Measurements from ENCODE around the gene TSPAN18.

The TSPAN18 gene

DNA sequence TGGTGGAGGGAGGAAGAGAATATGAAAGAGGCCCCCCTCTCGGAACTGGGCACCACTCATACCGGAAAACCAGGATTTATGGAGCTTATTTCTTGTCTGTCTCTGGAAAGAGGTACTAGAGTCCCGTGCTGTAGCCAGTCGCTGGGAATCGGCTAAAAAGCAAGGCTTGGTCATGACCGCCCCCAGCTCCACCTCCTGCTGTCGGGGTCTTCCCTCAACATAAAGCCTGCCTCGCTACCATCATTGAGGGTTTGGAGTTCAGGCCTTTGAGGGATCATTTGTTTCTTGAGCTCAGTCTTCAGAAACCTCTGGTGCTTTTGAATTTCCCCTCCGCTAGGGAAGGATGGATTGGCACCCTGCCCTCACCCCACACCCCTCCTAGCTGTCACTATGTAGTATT lies 97.1 kb downstream of the TSPAN18 start:
- DNase-seq (ENCODE audit: low spot score), result no peak

DNA sequence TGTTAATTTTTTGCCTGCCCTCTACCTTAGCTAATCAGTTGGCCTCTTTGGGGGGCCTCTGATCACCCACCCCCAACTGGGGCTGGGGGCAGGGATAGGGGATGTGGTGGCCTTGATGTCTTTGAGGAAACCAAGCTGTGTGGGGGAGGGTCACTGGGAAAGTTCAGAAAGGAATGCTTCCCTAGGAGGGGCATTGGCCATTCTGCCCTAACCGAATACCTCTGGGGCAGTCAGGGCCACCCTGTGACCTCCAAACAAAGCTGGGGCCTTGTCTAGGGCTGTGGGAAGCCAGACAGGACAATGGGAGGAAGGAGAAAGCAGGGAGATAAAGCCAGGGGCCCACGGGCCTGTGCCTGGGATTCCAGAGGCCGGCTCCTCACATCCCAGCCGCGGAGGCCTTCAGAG lies 97.5 kb downstream of the TSPAN18 start:
- DNase-seq (ENCODE audit: low spot score), result no peak

- DNase-seq (ENCODE audit: low spot score), result no peak
Measured at GRCh38 chr11:44825058-44825785, 98.5 kb downstream of the TSPAN18 start.

GRCh38 chr11:44826922-44827643 lies 100.3 kb downstream of the TSPAN18 start:
- no peak for DNase-seq (ENCODE audit: low spot score)

DNA sequence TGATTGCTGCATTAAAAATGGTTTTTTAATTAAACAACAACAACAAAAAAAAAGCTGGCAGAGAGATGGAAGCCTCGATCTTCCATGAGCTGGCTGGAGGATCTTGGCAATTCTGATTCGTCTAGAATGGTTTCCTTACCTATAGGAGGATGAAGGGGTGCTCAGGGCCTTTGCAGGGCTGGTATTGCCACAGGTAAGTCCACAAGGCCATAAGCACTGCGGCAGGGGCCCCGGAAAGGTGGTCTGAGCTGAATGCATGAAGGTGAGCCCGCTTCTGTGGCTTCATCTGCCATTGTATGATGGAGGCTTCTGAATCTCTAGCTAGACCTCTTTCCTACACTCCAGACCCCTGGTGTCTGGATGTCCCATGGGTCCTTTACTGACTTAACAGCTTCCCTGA lies 101.5 kb downstream of the TSPAN18 start:
- DNase-seq (ENCODE audit: low spot score), result no peak

- no peak for DNase-seq (ENCODE audit: low spot score)
Measured at GRCh38 chr11:44829838-44830237, 103.1 kb downstream of the TSPAN18 start.

GRCh38 chr11:44831605-44832394 lies 105.0 kb downstream of the TSPAN18 start:
- DNase-seq (ENCODE audit: low spot score), result no peak

DNA sequence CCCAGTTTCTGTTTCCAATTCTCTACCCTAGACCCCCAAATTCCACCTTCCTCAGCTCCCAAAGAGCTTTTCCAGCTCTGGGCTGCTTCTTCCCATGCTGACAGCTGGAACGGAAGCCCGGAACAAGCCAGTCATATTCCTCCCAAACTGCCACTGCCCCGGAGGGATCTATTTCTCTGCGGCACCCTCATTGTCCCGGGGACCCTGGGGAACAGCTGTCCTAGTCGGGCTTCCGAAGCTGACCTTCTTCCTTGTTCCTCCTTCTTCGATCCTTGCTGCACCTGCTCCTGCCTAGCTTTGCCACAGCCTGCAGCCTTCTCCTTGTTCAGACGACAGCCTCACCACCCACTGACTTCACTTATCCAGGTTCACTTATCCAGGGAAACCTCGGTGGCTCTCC lies 105.7 kb downstream of the TSPAN18 start:
- no peak for DNase-seq (ENCODE audit: low spot score)

GRCh38 chr11:44833221-44833876 lies 106.6 kb downstream of the TSPAN18 start:
- DNase-seq (ENCODE audit: low spot score), result no peak

GRCh38 chr11:44833877-44834452 lies 107.2 kb downstream of the TSPAN18 start:
- no peak for DNase-seq (ENCODE audit: low spot score)

DNA sequence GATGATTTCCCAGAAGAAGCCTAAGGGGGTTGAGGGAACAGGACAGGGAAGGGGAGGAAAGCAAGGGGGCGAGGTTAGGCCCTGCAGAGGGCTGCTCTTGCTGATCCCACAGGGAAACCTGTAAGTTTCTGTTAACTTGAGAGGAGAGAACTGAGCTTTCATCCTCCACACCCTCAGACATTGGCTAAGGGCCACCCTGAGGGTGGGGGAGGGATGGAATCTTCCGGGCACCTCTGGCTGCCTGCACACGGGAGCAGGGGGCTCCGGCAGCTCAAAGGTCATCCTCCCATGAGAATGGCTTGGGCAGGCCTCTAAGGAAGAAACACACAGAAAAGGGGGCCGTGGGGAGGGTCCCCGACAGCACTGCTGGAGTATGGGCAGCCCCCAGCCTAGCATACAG lies 108.1 kb downstream of the TSPAN18 start:
- no peak for DNase-seq (ENCODE audit: low spot score)

DNA sequence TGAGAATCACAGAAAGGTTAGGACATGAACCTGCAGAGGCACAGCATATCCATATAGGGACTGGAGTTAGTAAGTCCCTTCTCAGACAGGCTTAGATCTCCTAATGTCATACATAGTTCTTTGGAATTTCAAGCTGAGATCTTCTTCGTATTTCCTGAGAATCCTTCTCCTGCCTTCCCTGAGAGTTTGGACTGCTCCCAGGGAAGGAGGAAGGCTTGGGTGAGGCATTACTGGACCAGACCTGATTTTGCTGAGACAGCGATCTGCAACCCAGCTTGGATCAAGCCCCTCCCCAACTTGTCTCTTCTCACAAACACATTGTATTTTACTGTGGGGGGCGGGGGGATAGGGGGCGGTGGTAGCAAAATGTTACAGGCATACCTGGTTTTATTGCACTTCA lies 108.5 kb downstream of the TSPAN18 start:
- DNase-seq (ENCODE audit: low spot score), result no peak

DNA sequence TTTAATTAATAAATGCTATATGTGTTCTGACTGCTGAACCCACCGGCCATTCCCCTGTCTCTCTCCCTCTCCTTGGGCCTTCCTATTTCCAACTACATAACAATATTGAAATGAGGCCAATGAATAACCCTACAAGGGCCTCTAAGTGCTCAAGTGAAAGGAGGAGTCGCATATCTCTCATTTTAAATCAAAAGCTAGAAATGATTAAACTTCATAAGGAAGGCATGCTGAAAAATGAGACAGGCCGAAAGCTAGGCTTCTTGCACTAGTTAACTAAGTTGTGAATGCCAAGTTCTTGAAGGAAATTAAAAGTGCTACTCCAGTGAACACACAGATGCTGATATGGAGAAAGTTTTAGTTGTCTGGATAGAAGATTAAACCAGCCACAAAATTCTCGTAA lies 109.2 kb downstream of the TSPAN18 start:
- no peak for DNase-seq (ENCODE audit: low spot score)

GRCh38 chr11:44837661-44838060 lies 110.9 kb downstream of the TSPAN18 start:
- no peak for DNase-seq (ENCODE audit: low spot score)

GRCh38 chr11:44839458-44840084 lies 112.8 kb downstream of the TSPAN18 start:
- no peak for DNase-seq (ENCODE audit: low spot score)

- no peak for DNase-seq (ENCODE audit: low spot score)
Measured at GRCh38 chr11:44840085-44840478, 113.3 kb downstream of the TSPAN18 start.

GRCh38 chr11:44840521-44841251 lies 113.9 kb downstream of the TSPAN18 start:
- no peak for DNase-seq (ENCODE audit: low spot score)

DNA sequence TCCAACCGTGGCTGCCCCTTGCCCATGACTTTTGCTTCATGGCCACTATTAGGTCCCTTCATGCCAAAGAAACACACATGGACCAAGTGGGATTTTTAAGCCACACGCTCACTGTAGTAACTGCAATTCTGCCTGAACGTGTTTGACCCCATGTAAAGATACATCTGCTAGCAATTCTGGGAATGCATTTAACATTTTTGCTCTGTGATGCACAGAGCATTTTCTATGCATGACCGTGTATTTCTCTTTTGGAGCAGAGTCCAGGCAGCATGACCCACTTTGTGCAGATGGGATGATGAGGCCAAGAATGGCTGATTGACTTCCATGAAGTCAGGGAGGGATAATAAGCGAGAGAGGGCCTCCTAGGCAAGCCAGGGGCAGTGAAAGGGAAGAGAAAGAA lies 115.5 kb downstream of the TSPAN18 start:
- DNase-seq (ENCODE audit: low spot score), result no peak

DNA sequence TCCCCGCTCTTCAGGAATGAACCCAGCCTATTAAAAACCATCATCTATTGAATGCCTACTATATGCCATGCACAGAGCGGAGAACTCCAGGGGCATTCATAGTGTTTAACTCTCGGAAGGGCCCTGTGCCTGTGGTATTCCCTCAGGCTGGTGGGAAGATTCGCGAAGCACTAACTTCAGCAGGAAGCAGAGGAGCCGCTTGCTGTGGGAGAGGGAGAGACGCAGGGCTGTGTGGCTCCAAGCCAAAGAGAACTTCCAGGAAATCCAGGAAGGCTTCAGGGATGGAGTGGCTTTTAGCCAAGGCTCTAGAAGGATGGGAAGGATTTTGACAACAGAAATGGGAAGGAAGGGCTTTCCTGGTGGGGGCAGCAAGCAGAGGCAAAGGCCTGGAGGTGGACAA lies 120.1 kb downstream of the TSPAN18 start:
- DNase-seq (ENCODE audit: low spot score), result no peak

DNA sequence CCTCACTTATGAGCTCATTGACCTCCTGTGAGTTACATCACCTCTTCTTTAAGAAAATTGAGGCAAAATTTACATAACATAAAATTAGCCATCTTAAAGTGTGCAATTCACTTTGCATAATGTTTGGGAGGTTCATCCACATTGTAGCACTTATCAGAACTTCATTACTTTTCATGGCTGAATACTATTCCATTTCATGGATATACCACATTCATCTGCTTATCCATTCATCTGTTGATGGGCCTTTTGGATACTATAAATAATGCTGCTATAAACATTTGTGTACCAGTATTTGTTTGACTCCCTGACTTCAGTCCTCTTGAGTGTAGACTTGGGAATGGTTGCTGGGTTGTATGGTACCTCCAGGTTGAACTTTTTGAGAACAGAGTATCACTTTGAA lies 120.6 kb downstream of the TSPAN18 start:
- no peak for DNase-seq (ENCODE audit: low spot score)
